A549 treated with RU486 at 1 μM for 4 hours (cell line): ENCODE measurements around the gene CD244. TPM values are rescaled to one million over a fixed set of nuclear protein-coding genes. Genes with fewer than 3 reads are reported as not detected.

Experiments used
- total RNA-seq: library from RNA; stranded (reverse); fragments of 200-300 nt; extraction: Qiagen RNA extraction; gene quantifications from 5 replicates; pipeline ENCODE4 v1.2.3, GENCODE V29; 2022; ENCODE audit warnings: low read depth

CD244 gene, protein sequence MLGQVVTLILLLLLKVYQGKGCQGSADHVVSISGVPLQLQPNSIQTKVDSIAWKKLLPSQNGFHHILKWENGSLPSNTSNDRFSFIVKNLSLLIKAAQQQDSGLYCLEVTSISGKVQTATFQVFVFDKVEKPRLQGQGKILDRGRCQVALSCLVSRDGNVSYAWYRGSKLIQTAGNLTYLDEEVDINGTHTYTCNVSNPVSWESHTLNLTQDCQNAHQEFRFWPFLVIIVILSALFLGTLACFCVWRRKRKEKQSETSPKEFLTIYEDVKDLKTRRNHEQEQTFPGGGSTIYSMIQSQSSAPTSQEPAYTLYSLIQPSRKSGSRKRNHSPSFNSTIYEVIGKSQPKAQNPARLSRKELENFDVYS
- not detected in 5 replicates for total RNA-seq

DNA sequence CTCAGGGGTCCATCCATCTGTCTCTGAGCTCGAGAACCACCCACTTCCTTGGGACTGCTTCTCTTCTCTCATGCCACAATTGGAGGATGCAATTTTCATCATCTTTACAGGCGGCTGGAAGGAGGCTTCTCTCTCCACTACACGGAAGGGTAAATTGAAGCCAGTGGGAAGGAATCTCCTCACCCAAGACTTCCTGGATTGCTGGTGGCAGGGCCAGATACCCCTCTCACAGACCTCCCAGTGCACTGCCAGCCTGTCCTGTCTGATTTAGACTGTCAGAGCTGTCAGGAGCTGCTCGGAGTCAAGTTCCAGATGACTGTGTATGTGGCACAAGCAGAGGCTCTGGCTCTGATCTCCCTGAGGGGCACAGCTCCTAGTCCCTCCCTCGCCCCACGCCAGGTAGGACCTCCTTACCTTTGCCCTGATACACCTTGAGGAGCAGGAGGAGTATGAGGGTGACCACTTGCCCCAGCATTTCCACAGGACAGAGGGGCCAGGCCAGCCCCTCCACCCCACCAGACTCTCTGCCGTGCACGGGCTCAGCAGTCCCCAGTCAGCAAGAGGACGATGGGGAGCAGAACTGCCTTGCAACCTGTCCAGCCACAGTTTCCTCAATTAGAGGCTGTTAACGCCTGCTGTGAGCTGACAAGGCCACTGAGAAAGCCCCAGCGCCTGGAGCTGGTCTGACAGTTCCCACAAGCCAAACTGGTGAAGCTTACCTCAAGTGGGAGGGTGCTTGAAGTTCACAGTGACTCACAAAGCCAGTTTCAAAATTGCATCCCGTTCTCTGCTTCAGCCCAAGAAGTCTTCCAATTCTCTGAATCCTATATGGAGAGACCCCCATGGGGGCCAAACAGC lies at the start of gene CD244:
Gene CD244, minus strand, starts transcription at position 685 of the 858 bp plus-strand sequence. Its CDS starts 210 bp downstream, at position 475.

DNA sequence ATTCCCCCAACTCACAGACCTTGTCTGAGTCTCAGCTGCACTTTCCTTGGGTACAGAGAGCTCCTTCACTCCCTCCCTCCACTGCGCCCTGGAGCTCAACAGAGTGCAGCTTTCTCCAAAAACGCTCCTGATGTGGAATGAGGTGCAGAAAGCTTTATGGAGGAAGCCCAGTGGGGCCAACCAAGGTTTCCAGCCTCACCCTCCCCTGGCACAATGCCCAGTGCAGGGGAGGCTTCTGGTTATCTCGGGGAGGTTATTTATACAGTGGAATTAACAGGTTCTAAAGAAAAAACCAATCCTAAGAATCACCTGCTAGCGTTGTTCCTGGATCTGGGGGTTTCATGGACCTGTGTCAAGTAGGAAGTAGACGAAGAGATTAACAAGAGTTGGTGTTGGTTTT lies 22.4 kb upstream of the CD244 start, which contains the start of gene ITLN1:
Gene ITLN1, minus strand, starts transcription at position 139 of the 400 bp plus-strand sequence. CDS start 303 bp downstream, outside the sequence.

DNA sequence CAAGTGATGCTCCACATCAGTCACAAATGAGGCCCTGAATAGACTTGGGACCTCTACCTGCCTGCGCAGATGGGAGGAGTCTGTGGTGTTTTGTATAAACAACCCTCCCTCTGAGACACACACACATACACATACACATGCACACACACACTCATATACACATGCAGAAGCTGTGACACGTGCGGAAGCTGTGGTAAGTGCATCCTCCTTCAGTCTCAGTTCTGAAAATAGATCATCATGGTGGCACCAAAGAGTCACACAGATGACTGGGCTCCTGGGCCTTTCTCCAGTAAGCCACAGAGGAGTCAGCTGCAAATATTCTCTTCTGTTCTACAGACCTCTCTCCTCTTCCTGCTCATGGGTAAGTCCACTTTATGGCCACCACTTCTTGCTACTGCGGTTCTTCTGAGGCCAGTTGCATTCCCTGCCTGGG lies 66.7 kb downstream of the CD244 start, which contains the start of gene LY9:
Gene LY9, plus strand, starts transcription at position 224 of the 433 bp plus-strand sequence. Its CDS starts 14 bp downstream, at position 238.

Other genes starting within 250 kb of the CD244 start
- not detected in 5 replicates for gene SLAMF1, start 215.8 kb downstream of the CD244 start, total RNA-seq
- gene CD48, start 151.1 kb downstream of the CD244 start, total RNA-seq: not detected in 5 replicates
- 1.6 to 2.6 TPM (median 1.8 TPM) in 5 replicates for gene SLAMF7, start 123.6 kb downstream of the CD244 start, total RNA-seq
- gene LY9, start 66.7 kb downstream of the CD244 start, total RNA-seq: 0.06 to 0.29 TPM (median 0.13 TPM) in 5 replicates
- gene ITLN1, start 22.3 kb upstream of the CD244 start, total RNA-seq: 0.22 TPM in 1 of 5 replicates, not detected in the others
- 0.22 to 0.33 TPM in 2 of 5 replicates, not detected in the others for gene ITLN2, start 91.9 kb upstream of the CD244 start, total RNA-seq
- gene F11R, start 158.3 kb upstream of the CD244 start, total RNA-seq: 39.5 to 67.9 TPM (median 59.7 TPM) in 5 replicates
- gene TSTD1, start 176.1 kb upstream of the CD244 start, total RNA-seq: 0.34 to 0.41 TPM in 2 of 5 replicates, not detected in the others
- gene USF1, start 183.1 kb upstream of the CD244 start, total RNA-seq: 48.4 to 53.4 TPM (median 50.6 TPM) in 5 replicates
- 0.07 to 0.14 TPM (median 0.11 TPM) in 5 replicates for gene ARHGAP30, start 207.0 kb upstream of the CD244 start, total RNA-seq
- gene NECTIN4, start 226.7 kb upstream of the CD244 start, total RNA-seq: 1.5 to 2.2 TPM (median 1.9 TPM) in 5 replicates
- gene KLHDC9, start 235.5 kb upstream of the CD244 start, total RNA-seq: 1.2 to 2.4 TPM (median 1.6 TPM) in 5 replicates